HG03108 (cell line): ENCODE data around the gene GPR161.

ENCODE experiments used
- ATAC-seq: cut with Tn5 transposase; IDR thresholded peaks from one replicate; pipeline ENCODE4 v1.9.1; 2021; ENCODE audit warnings: moderate library complexity; ENCODE audit not compliant: unreplicated experiment

GPR161 gene

GRCh38 chr1:168110896-168111545 is 25.7 kb downstream of the GPR161 start:
- no peak for ATAC-seq

DNA sequence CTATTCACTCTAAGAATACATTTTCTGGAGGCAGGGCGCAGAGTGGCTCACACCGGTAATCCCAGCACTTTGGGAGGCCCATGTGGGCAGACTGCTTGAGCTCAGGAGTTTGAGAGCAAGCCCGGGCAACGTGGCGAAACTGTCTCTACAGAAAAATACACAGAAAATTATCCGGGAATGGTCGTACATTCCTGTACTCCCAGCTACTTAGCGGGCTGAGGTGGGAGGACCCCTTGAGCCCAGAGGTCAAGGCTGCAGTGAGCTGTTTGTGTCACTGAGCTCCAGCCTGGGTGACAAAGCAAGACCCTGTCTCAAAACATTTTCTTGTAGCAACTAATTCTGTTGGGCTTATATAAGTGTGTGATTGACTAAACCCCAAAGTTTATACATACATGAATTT is 30.5 kb downstream of the GPR161 start:
- ATAC-seq, result no peak

DNA sequence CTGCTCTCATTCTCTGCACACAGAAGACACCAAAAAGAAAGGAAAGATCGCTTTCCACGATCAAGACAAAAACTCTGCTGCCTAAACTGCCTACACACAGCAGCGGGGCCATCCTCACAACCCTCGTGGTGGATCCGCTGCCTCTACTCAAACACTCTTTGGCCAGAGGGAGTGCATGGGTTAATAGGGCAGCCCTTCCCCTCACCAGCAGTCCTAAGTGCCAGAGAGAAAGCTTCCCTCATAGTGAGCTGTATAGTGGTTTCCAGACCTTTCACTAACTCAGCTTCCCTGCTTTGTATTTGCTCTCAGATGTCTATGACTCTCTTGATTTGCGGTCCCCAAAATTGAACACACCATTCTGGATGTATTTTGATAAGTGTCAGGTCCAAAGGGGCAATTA is 30.9 kb downstream of the GPR161 start:
- ATAC-seq, result no peak

DNA sequence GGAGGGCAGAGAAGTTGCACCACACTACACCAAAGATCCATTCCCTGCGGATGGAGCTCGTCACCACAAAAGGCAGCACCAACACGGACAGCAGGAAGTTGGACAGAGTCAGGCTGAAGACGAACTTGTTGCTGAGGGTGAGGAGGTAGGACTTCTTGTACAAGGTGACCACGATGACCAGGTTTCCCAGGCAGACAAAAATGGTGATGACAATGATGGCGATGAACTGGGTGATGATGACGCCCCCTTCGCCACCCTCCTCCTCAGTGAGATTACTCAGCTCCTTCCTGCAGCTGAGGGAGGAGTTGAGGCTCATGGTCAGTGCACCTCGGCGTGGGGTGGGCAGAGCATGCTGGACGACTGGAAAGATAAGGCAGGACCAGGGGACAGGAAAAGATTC is 32.2 kb downstream of the GPR161 start:
- ATAC-seq, result no peak

DNA sequence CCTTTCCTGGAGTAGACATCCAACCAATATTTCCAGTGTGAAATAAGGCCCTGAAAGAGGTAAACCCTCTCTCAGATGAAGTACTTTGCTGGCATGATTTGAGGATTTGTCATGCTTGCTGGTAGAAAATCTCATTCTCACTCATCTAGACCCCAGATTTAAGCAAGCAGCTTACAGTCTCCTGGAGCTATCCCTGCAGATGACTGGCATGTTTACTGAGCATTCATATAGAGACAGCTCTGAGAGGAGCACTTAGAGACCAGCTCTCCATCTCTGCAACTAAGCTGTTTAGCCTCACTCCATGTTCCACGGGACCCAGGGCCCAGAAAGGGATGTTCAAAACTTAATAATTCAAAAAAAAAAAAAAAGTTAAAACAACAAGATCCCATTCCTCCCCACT is 34.2 kb downstream of the GPR161 start:
- ATAC-seq, result no peak

- ATAC-seq, result no peak
Measured at GRCh38 chr1:168101336-168101735, 35.4 kb downstream of the GPR161 start.

GRCh38 chr1:168100315-168101002 is 36.3 kb downstream of the GPR161 start:
- ATAC-seq, result no peak

DNA sequence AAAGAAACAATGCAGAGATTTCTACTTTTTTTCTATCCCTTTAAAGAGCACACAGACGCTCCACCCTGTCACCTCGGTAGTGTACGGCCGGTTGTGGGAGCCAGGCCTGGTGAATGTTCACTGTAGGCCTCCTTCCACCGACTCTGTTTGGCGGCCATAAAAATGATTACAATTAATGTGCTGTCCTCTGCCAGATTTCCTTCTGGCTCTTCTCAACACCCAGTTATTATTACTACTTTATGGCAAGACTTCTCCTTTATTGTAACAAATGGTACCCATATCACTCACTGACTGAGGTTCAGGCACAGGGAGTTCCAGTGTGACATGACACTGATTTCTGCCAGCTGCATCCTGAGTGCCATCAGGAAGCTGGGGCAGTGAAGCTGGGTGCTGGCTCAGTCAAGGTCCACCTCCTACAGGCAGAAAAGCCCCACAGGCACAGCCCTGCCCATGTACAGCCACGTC is 37.4 kb downstream of the GPR161 start:
- no peak for ATAC-seq

DNA sequence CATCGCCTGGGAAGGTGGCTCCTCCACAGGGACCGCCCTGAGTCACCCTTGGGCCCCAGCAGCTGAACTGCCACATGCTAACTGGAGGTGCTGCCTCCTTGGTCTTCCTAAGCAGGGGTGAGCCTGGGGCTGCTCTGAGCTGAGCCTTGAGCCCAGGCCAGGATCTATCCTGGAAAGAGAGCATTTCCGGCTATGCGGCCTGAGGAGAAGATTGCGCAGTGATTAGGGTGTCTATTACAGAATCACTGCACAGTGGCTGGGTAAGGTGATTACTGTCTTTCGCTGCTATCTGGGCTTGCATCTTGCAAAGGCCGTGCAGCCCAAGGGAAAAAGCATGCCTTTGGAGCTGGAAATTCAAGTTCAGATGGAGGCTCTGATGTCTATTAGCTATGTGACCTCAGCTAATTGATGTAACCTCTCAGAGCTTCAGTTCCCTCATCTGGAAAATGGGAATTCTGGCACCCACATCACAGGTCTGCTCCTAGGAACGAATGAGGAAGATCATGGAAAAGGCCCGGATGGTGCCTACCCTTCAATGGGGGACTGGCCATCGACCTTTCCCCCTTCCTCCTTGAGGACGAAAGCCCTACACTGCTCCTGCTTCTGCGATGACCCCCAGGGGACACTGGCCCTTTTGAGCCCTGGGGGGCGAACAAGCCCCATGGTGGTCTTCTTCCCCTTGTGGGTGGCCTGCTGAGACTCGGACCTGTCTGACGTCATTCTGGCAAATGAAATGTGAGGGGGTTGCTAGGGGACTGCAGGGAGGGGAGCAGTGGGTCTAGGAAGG is 38.0 kb downstream of the GPR161 start:
- no peak for ATAC-seq

GRCh38 chr1:168097921-168098528 is 38.7 kb downstream of the GPR161 start:
- ATAC-seq, result no peak

DNA sequence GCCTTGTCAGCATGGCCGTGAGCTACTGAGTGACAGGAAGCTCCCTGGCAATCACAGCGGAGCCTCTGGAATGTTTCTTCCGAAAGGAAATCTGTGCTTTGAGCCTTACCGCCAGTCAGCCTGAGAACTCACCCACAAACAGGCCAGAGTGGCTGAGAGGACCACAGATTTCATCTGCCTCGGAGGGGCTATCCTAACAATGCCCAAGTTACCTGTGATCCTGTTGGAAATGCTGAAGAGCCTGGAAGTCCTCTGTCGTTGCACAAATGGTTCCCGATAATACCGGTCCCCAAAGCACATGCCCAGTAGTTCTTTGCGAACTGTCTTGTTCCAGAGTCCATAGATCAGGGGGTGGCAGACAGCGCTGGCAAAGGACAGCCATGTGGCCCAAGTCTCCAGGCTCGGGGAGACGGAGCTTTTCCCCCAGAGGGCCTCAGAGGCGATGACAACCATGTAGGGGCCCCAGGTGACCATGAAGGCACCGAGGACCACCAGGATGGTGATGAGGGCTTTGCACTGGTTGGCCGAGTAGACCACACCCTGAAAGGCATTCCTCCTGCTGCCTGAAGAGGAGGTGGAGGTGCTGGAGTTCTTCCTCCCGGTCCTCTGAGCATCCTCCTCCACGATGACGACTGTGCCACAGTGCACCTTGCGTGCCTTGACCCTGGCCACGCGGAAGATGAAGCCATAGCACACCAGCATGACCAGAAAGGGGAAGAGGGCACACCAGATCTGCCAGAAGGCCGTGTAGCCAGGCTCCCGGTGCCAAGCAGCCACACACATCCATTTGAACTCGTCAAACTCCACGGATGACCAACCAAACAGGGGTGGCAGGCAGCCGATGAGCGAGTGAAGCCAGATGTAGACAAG is 40.2 kb downstream of the GPR161 start:
- ATAC-seq, result no peak

GRCh38 chr1:168095476-168095875 is 41.3 kb downstream of the GPR161 start:
- ATAC-seq, result no peak

- no peak for ATAC-seq
Measured at GRCh38 chr1:168093616-168094015, 43.1 kb downstream of the GPR161 start.

DNA sequence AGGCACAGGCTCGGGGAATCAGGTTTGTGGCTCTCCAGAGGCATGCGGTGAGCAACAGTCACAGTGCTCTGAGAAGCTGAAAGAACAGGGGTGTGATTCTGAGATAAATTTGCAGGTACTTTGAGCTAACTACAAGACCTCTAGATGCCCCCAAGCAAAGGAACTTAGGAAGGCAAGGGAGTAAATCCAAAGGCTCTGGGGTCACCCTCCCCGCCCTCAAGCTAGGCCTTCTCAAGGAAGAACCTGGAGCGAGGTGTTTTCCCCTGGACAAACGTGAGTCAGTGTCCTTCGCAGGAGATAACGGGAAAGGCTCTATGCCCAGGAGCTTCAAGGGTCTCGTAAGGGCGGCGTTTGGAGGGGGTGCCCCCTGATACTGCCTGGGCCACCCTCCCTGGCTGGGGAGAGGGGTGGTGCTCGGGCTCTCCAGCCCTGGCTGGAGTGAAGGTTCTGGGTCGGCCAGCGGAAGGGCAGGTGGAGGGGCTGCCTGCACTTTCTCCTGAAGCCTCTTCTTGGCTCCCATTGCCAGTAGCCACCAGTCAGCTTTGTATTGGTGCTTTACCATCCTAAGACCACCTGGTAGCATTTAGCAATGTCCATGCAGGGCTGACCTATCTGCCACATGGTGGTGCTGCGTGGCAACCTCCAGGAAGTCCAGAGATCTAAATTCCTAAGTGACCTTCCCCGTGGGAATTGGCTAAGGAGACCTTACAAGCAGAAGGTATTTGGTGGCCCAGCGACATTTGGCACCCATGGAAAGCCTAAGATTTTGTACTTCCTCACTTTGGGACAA is 44.0 kb downstream of the GPR161 start:
- ATAC-seq, result no peak

DNA sequence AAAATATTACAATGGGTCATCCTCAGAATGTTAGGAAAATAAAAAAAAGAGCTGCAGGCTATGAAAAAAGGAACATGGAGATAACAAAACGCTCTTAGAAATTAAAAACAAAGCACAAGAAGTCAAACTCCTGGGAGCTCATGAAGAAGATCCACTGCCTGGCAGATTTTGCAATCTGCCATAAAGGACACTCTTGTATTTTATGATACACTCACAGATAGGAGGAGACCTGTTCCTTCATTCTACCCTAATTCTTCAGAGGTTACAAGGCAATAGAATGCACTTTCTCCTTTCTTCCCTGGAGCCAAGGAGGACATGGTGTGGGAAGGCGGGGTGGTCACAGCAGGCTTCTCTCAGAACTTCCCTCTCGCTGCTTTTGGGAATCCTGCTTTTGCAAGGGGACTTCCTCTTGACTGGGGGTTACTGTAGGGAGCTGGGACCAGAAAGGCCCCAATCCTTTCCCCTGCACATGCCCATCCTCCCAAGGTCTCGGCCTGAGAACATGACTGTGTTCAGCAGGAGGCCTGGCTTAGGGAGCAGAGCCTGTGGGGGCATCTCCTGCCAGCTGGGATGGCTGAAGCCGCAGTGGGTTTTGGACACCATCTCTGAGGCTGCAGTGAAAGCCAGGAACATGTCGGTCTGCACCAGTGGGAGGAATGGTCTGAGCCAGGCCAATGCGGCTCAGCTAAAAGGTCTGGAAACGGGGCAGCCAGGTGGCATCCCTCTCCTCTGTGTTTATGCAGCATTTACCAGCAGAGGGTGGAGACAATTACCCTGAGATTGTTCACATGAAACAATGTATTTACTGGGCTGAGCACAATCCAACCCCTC is 44.8 kb downstream of the GPR161 start:
- ATAC-seq, result no peak

- ATAC-seq, result no peak
Measured at GRCh38 chr1:168091063-168091462, 45.7 kb downstream of the GPR161 start.

DNA sequence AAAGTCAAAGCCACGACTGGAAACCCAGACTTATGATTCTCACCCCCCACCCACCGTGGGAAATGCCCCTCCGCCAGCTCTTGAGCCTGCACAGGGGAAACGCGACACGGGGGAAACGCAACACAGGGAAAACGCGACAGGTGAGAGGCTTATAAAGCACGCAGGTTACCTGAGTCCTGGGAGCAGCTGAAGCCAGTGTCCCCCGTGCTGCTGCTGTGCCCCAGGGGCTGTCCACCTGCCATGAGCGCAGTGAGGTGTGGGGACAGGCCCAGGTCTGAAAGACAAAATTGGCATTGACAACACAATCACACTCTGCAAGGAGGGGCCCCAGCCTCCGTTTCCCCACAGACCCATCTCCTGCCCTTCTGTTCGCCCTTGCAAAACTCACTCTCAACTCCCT is 46.3 kb downstream of the GPR161 start:
- ATAC-seq, result no peak

DNA sequence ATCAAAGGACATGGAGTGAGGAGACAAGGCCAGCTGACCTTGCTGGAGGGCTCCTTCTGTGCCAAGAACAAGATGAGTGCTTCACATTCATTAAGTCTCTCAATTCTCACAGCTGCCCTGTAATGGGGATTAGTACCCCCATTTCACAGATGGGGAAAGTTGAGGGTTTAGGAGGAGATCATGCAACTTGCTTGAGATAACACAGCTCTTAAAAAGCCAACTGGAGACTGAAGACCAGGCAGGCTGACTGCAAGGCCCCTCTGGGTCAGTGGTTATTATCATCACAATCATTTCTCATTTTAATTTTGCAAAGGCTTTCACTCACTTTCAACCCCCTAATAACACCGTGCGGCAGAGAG is 46.8 kb downstream of the GPR161 start:
- ATAC-seq, result no peak
